Measurements from ENCODE around the gene DAPP1. TPM values are rescaled to one million over a fixed set of nuclear protein-coding genes. Genes with fewer than 3 reads are reported as not detected.
"Not testable (repeated sequence)": the region's sequence is repeated elsewhere in the genome, so short reads cannot be mapped to it uniquely, and the experiment has no call there.

DAPP1 gene
- total RNA-seq, 2 experiments from 2014 or later: 35.8 to 39.4 TPM

GRCh38 chr4:99827454-99827853 is 10.8 kb downstream of the DAPP1 start:
- peaks cover 43% of the 10 kb centered on the region for H3K4me1 Mint-ChIP-seq
- POLR2A ChIA-PET: interaction anchor here (0.8 to 1.7 kb wide), 3 partner anchors 10 to 20 kb away, joined by 3 to 7 read pairs (median 4); partner anchors contain the start of gene DAPP1
- peaks cover 43% of the 10 kb centered on the region for H3K36me3 Mint-ChIP-seq (ENCODE audit: low read depth)
- H3K27me3 Mint-ChIP-seq: no peaks in the 10 kb centered on the region
- H3K27ac Mint-ChIP-seq: no peak overlapping the region
- CTCF ChIA-PET: interaction anchor here (0.9 to 1.5 kb wide), 4 partner anchors 11 to 57 kb away, joined by 3 to 6 read pairs (median 4); no protein-coding TSS in a partner anchor
- H3K4me3 Mint-ChIP-seq: no peak overlapping the region
- H3K9me3 Mint-ChIP-seq: no peaks in the 10 kb centered on the region
- no peak for DNase-seq

GRCh38 chr4:99827857-99828256 is 11.2 kb downstream of the DAPP1 start:
- Mint-ChIP-seq H3K36me3 (ENCODE audit: low read depth) (peaks cover 40% of the 10 kb centered on the region), H3K4me1 (peaks cover 41% of the 10 kb centered on the region), H3K9me3 (no peaks in the 10 kb centered on the region), H3K27me3 (no peaks in the 10 kb centered on the region), H3K4me3 (no peak overlapping the region), H3K27ac (no peak overlapping the region)
- ChIA-PET CTCF (interaction anchor here (0.9 to 1.5 kb wide), 4 partner anchors 12 to 57 kb away, joined by 3 to 6 read pairs (median 4); no protein-coding TSS in a partner anchor), POLR2A (interaction anchor here (0.8 to 1.7 kb wide), 3 partner anchors 10 to 19 kb away, joined by 3 to 7 read pairs (median 4); partner anchors contain the start of gene DAPP1)
- DNase-seq: no peak

DNA sequence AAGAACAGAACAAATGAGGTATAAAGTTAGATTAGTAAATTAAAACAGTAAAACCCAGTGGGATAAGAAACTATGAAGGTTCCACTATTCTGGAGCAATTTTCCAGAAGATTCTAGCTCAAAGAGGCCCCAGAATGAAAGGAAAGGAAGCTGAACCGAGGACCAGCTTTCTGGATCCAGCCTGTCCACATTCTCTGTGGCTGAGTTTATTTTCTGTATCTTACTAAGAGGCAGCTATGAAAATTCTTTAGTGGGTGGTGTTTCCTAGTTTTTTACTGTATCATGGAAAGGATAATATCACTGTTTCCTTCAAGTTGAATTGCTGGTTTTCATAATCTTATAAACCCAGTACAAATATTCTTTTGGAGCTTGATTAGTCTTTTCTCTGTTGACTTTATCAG is 11.8 kb downstream of the DAPP1 start:
- Mint-ChIP-seq H3K27me3 (no peaks in the 10 kb centered on the region), H3K4me3 (no peak overlapping the region), H3K36me3 (ENCODE audit: low read depth) (peaks cover 39% of the 10 kb centered on the region), H3K9me3 (no peaks in the 10 kb centered on the region), H3K4me1 (peaks cover 39% of the 10 kb centered on the region), H3K27ac (no peak overlapping the region)
- ChIA-PET POLR2A (interaction anchor here (1.3 to 1.7 kb wide), 2 partner anchors 11 to 19 kb away, joined by 4 to 7 read pairs; no protein-coding TSS in a partner anchor), CTCF (interaction anchor here (1.1 to 2.7 kb wide), 4 partner anchors 8 to 56 kb away, joined by 4 to 7 read pairs (median 6); no protein-coding TSS in a partner anchor)
- DNase-seq: no peak

DNA sequence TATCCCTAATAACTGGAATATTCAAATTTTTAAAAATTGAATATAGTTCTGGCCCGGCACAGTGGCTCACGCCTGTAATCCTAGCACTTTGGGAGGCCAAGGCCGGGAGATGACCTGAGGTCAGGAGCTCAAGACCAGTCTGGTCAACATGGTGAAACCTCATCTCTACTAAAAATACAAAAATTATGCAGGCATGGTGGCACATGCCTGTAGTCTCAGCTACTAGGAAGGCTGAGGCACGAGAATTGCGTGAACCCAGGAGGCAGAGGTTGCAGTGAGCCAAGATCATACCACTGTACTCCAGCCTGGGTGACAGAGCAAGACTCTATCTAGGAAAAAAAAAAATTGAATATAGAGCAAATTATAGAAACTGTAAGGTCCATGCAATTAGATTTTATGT is 13.4 kb downstream of the DAPP1 start:
- H3K4me1 Mint-ChIP-seq: peaks cover 29% of the 10 kb centered on the region
- H3K4me3 Mint-ChIP-seq, H3K27ac Mint-ChIP-seq: not testable (repeated sequence)

GRCh38 chr4:99832321-99832720 is 15.7 kb downstream of the DAPP1 start:
- POLR2A ChIA-PET: no interaction called here
- Mint-ChIP-seq H3K27ac (no peak overlapping the region), H3K27me3 (no peaks in the 10 kb centered on the region), H3K4me1 (peaks cover 16% of the 10 kb centered on the region), H3K9me3 (no peaks in the 10 kb centered on the region), H3K4me3 (no peak overlapping the region), H3K36me3 (ENCODE audit: low read depth) (peaks cover 34% of the 10 kb centered on the region)
- CTCF ChIA-PET: interaction anchor here (1.8 kb wide), 1 partner anchor 24 kb away, joined by 8 read pairs; no protein-coding TSS in a partner anchor
- DNase-seq: no peak

More for the DNA sequence above, 13.4 kb downstream of the DAPP1 start:
- not testable (repeated sequence) for H3K9me3 Mint-ChIP-seq, H3K27me3 Mint-ChIP-seq, DNase-seq
- H3K36me3 Mint-ChIP-seq (ENCODE audit: low read depth): peaks cover 27% of the 10 kb centered on the region
- POLR2A ChIA-PET: interaction anchor here (0.9 to 1.1 kb wide), 2 partner anchors 8 to 14 kb away, joined by 3 to 4 read pairs; partner anchors contain the start of gene DAPP1
- CTCF ChIA-PET: interaction anchor here (2.3 to 2.7 kb wide), 2 partner anchors 10 to 18 kb away, joined by 5 to 7 read pairs; no protein-coding TSS in a partner anchor

DNA sequence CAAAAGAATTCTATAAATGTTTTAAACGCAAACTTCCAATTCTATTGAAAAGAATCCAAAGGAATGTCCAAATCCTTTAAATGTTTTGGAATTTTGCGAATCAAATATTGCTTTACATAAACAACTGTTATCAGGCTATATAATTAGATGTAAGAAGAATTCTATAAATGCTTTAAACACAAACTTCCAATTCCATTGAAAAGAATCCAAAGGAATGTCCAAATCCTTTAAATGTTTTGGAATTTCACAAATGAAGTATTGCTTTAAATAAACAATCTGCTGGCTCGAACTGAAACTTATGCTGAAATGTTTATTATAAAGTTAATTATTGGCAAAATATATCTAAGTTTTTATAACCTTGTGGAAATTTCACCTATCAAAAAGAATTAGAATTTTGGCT is 16.1 kb downstream of the DAPP1 start:
- peaks cover 32% of the 10 kb centered on the region for H3K36me3 Mint-ChIP-seq (ENCODE audit: low read depth)
- CTCF ChIA-PET: interaction anchor here (1.8 kb wide), 1 partner anchor 24 kb away, joined by 8 read pairs; no protein-coding TSS in a partner anchor
- H3K27me3 Mint-ChIP-seq: no peaks in the 10 kb centered on the region
- H3K4me1 Mint-ChIP-seq: peaks cover 12% of the 10 kb centered on the region
- DNase-seq: no peak
- H3K9me3 Mint-ChIP-seq: no peaks in the 10 kb centered on the region
- H3K27ac Mint-ChIP-seq: no peak overlapping the region
- H3K4me3 Mint-ChIP-seq: no peak overlapping the region
- POLR2A ChIA-PET: no interaction called here

- Mint-ChIP-seq H3K9me3 (no peaks in the 10 kb centered on the region), H3K27me3 (no peaks in the 10 kb centered on the region), H3K36me3 (ENCODE audit: low read depth) (peaks cover 33% of the 10 kb centered on the region), H3K27ac (no peak overlapping the region), H3K4me1 (peaks cover 5% of the 10 kb centered on the region), H3K4me3 (no peak overlapping the region)
- no peak for DNase-seq
- ChIA-PET POLR2A (no interaction called here), CTCF (interaction anchor here (1.8 kb wide), 1 partner anchor 25 kb away, joined by 8 read pairs; no protein-coding TSS in a partner anchor)
These were observed 17.1 kb downstream of the DAPP1 start for GRCh38 chr4:99833756-99834155.

- POLR2A ChIA-PET: no interaction called here
- no peak for DNase-seq
- H3K4me3 Mint-ChIP-seq: no peak overlapping the region
- H3K27ac Mint-ChIP-seq: no peak overlapping the region
- peaks cover 7% of the 10 kb centered on the region for H3K4me1 Mint-ChIP-seq
- CTCF ChIA-PET: no interaction called here
- no peaks in the 10 kb centered on the region for H3K27me3 Mint-ChIP-seq
- H3K36me3 Mint-ChIP-seq (ENCODE audit: low read depth): peaks cover 39% of the 10 kb centered on the region
- H3K9me3 Mint-ChIP-seq: no peaks in the 10 kb centered on the region
These were observed 17.9 kb downstream of the DAPP1 start for GRCh38 chr4:99834569-99834968.

GRCh38 chr4:99835942-99836341 is 19.3 kb downstream of the DAPP1 start:
- H3K9me3 Mint-ChIP-seq: no peaks in the 10 kb centered on the region
- no peaks in the 10 kb centered on the region for H3K27me3 Mint-ChIP-seq
- no peak overlapping the region for H3K27ac Mint-ChIP-seq
- ChIA-PET POLR2A (interaction anchor here (1.0 to 1.5 kb wide), 2 partner anchors 9 to 25 kb away, joined by 3 read pairs; no protein-coding TSS in a partner anchor), CTCF (no interaction called here)
- H3K4me1 Mint-ChIP-seq: peaks cover 5% of the 10 kb centered on the region
- DNase-seq: no peak
- peaks cover 42% of the 10 kb centered on the region for H3K36me3 Mint-ChIP-seq (ENCODE audit: low read depth)
- H3K4me3 Mint-ChIP-seq: no peak overlapping the region

GRCh38 chr4:99838927-99839326 is 22.3 kb downstream of the DAPP1 start:
- Mint-ChIP-seq H3K36me3 (ENCODE audit: low read depth) (peaks cover 68% of the 10 kb centered on the region), H3K9me3 (no peaks in the 10 kb centered on the region), H3K27me3 (no peaks in the 10 kb centered on the region), H3K4me1 (peaks cover 13% of the 10 kb centered on the region), H3K4me3 (no peak overlapping the region), H3K27ac (no peak overlapping the region)
- CTCF ChIA-PET: no interaction called here
- POLR2A ChIA-PET: no interaction called here
- DNase-seq: no peak

- peaks cover 24% of the 10 kb centered on the region for H3K4me1 Mint-ChIP-seq
- peaks cover 70% of the 10 kb centered on the region for H3K36me3 Mint-ChIP-seq (ENCODE audit: low read depth)
- no peaks in the 10 kb centered on the region for H3K9me3 Mint-ChIP-seq
- no peak overlapping the region for H3K4me3 Mint-ChIP-seq
- CTCF ChIA-PET: interaction anchor here (0.8 kb wide), 1 partner anchor 44 kb away, joined by 3 read pairs; no protein-coding TSS in a partner anchor
- POLR2A ChIA-PET: no interaction called here
- H3K27ac Mint-ChIP-seq: no peak overlapping the region
- no peak for DNase-seq
- no peaks in the 10 kb centered on the region for H3K27me3 Mint-ChIP-seq
These were observed 24.5 kb downstream of the DAPP1 start for GRCh38 chr4:99841129-99841528.

DNA sequence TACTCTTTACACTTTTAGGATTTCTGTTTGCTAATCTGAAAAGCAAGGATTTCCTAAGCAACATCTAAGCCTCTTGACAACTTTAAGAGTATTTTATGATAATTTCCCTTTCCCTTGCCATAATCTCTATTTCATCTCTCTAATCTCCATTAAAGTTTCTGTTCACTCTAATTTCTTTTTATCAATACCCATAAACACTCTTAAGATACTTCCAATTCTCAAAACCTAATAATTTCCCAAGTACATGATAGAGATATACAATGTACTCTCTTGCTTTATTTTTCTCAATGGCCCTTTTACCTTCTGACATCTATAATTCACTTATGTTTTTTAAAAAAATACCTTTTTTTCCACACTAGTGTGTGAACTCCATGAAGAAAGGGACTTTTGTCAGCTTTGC is 26.8 kb downstream of the DAPP1 start:
- POLR2A ChIA-PET: no interaction called here
- no peak overlapping the region for H3K4me3 Mint-ChIP-seq
- no peak for DNase-seq
- H3K36me3 Mint-ChIP-seq (ENCODE audit: low read depth): peaks cover 70% of the 10 kb centered on the region
- peaks cover 46% of the 10 kb centered on the region for H3K4me1 Mint-ChIP-seq
- no peaks in the 10 kb centered on the region for H3K9me3 Mint-ChIP-seq
- no peaks in the 10 kb centered on the region for H3K27me3 Mint-ChIP-seq
- CTCF ChIA-PET: interaction anchor here (1.7 kb wide), 1 partner anchor 23 kb away, joined by 5 read pairs; no protein-coding TSS in a partner anchor
- H3K27ac Mint-ChIP-seq: no peak overlapping the region

- ChIA-PET CTCF (interaction anchor here (1.0 to 1.7 kb wide), 2 partner anchors 23 to 33 kb away, joined by 3 to 5 read pairs; no protein-coding TSS in a partner anchor), POLR2A (interaction anchor here (1.3 kb wide), 1 partner anchor 27 kb away, joined by 5 read pairs; the partner anchor contains the start of gene DAPP1)
- Mint-ChIP-seq H3K4me3 (no peak overlapping the region), H3K36me3 (ENCODE audit: low read depth) (peaks cover 69% of the 10 kb centered on the region), H3K4me1 (peaks cover 52% of the 10 kb centered on the region), H3K9me3 (no peaks in the 10 kb centered on the region), H3K27me3 (no peaks in the 10 kb centered on the region), H3K27ac (no peak overlapping the region)
- no peak for DNase-seq
These were observed 27.4 kb downstream of the DAPP1 start for GRCh38 chr4:99844048-99844447.

Data from activated CD4-positive, alpha-beta memory T cell treated with anti-CD3 and anti-CD28 coated beads, Interleukin-2, amount 10 ng/mL, durations not matched to agents 7 days and 5 days (primary cell).